SK-N-MC (cell line): ENCODE measurements around the gene PEX19.

Experiments used
- EZH2 ChIP-seq: fragments of 200-600 bp; sonication (generic); IDR thresholded peaks from one replicate; pipeline ENCODE4 v1.6.1; 2017; ENCODE audit warnings: antibody characterized with exemption
- FOXP2 ChIP-seq: optimal IDR thresholded peaks from 2 replicates; pipeline ENCODE3; 2011; ENCODE audit warnings: mild to moderate bottlenecking, moderate library complexity; ENCODE audit not compliant: insufficient read depth; ENCODE audit errors: extremely low read length, control extremely low read depth
- POLR2AphosphoS5 ChIP-seq: IDR thresholded peaks from 2 replicates; pipeline ENCODE4 v1.6.1; 2012; ENCODE audit warnings: mild to moderate bottlenecking, low read depth, low read length, borderline replicate concordance

DNA sequence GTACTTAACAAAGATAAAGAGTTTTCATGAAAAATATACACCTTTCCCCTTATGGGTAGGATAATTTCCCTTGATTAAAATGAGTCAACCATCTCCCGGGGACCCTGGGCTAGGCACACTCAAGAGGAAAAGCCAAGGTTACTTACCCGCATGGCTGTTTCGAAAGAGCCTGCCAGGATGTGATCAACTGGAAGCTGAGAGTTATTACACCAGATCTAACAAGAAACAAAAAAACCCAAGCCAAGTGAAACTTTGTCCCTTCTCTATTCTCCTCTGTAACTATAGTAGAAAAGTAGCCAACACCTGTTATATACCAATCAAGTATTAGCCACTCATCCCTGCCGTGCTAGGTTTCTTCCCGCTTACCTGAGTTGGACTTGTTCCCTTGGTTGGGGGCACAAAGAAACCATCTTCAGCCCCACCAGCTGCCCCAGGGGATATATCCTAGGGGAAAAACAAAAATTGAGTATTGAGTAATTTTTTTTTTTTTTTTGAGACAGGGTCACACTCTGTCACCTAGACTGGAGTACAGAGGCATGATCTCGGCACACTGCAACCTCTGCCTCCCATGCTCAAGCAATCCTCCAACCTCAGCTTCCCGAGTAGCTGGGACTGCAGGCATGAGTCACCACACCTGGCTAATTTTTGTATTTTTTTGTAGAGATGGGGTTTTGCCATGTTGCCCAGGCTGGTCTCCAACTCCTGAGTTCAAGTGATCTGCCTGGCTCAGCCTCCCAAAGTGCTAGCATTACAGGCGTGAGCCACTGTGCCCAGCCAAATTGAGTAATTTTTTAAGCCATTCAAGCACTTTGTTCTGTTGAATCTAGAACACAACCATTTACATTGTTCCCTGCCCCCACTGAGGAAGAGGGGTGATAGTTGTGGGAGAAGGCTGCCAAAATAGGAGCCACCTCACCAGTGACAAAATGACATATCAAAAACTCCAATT is 8.4 kb upstream of the PEX19 start:
- TF ChIP-seq POLR2AphosphoS5 (no peak), EZH2 (no peak), FOXP2 (no peak)
